Measurements from ENCODE around the gene CR1.
"Not testable (repeated sequence)": the region's sequence is repeated elsewhere in the genome, so short reads cannot be mapped to it uniquely, and the experiment has no call there.

The CR1 gene

DNA sequence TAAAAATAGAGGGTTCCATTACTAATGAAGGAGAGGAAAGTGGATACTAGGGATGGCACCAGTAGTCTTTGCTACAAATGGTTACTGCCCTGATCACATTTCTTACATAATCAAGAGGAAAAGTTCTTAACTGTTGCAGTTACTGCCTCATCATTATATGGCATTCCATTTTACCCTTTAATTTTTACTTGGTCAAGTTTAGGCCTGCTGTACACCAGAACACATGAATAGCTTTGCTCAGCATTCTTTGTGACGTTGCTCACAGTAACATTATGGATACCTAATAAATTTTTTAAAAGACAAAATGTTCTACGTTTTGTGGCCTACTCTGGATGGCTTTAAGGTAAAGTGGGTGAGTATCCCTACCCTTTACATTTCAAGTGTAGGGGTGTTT is 110.4 kb downstream of the CR1 start:
- no peak overlapping the region for H3K27ac ChIP-seq
- no peak for TF ChIP-seq CTCF (conservative IDR thresholded peaks at IDR 0.05)
- TF ChIP-seq ZFX (IDR thresholded peaks at IDR 0.05): no peak

DNA sequence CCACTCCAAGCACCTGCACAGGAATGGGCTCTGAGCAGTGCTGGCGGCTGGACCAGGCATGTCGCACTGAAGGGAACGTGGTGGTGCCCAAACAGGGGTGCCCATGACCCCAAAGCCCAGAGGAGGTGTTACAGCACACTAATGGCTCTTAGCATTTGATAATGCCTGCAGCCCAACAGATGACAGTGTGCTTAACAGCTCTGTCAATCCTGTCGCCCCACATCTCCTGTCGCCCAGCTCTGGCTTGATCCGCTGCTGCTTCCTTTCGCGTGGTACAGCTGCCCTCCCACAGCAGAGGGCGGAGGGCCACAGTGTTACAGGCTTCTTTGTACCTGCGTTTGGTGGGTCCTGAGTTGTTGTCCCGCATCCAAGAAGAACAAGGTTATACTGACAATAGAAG is 116.8 kb downstream of the CR1 start:
- TF ChIP-seq ZFX (IDR thresholded peaks at IDR 0.05): no peak
- TF ChIP-seq CTCF (conservative IDR thresholded peaks at IDR 0.05): no peak
- H3K27ac ChIP-seq: no peak overlapping the region

DNA sequence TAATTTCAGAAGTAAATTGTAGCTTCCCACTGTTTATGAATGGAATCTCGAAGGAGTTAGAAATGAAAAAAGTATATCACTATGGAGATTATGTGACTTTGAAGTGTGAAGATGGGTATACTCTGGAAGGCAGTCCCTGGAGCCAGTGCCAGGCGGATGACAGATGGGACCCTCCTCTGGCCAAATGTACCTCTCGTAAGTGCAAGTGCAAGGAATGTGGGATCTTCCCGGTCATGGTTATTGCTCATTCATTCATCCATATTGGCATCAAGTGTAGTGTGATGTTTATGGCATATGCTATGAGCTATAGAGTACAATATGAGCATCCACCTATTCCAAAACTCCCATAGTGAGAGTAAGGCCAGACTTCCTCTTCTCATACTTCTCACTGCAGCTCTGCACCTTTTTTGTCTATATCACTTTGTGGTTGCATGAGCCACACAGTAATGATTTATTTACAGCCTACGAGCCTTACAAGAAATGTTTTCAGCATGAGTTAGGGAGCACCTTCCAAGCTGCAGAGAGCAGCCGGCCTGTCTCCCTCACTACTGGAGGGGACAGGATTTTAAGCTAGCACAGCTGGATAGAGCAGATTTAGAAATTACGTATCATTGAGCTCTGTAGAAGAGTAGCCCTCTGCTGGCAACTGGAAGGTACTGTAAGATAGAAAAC is 124.0 kb downstream of the CR1 start:
- H3K27ac ChIP-seq: no peak overlapping the region
- TF ChIP-seq CTCF (conservative IDR thresholded peaks at IDR 0.05) (peak; percentile 88), ZFX (IDR thresholded peaks at IDR 0.05) (no peak)

DNA sequence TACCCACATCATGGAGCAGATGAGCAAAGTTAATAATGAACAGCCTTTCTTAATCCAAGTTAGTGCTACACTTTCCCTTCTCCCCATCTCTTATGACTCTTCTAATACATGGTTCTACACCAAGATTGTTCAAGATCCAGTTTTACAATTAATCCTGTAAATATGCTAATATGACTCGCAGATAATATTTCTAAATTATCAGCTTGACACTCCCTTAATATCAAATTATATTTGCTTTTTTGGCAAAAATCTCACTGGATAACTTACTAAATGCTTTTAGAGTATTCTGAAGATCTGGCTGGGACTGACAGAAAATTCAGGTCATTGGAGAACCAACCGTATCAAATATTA is 124.6 kb downstream of the CR1 start:
- H3K27ac ChIP-seq: no peak overlapping the region
- no peak for TF ChIP-seq ZFX (IDR thresholded peaks at IDR 0.05)
- TF ChIP-seq CTCF (conservative IDR thresholded peaks at IDR 0.05): peak; percentile 69

- not testable (repeated sequence) for H3K27ac ChIP-seq
These were observed 129.6 kb downstream of the CR1 start for GRCh38 chr1:207625504-207626071.

DNA sequence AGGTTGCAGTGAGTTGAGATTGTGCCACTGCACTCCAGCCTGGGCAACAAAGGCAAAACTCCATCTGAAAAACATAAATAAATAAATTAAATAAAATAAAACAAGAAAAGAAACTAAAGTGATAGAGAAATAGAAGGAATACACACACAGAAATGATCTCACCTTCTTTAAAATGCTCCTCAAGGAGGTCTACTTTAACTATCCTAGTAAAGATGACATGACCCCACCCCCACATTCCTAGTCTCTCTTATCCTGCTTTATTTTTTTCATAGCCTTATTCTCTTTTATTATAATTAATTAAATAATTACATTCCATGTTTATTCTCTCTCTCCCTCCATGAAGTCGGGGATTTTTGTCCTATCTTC is 131.0 kb downstream of the CR1 start:
- H3K27ac ChIP-seq: no peak overlapping the region
- TF ChIP-seq ZFX (IDR thresholded peaks at IDR 0.05) (no peak), CTCF (conservative IDR thresholded peaks at IDR 0.05) (no peak)

DNA sequence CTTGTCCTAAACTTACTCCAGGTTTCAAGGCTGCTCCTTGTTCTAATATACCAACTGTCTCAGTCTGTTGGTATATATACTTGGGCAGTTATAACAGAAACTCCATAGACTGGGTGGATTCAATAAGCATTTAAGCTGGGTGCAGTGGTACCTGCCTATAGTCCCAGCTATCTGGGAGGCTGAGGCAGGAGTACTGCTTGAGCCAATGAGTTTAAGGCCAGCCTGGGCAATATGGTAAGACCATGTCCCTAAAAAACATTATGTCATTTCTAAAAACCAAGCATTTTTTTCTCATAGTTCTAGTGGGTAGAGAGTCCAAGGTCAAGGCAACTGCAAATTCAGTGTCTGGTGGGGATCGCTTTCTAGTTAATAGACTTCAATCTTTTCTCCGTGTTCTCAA is 131.5 kb downstream of the CR1 start:
- no peak overlapping the region for H3K27ac ChIP-seq
- TF ChIP-seq ZFX (IDR thresholded peaks at IDR 0.05) (no peak), CTCF (conservative IDR thresholded peaks at IDR 0.05) (no peak)

GRCh38 chr1:207628776-207629175 is 132.8 kb downstream of the CR1 start:
- TF ChIP-seq ZFX (IDR thresholded peaks at IDR 0.05) (no peak), CTCF (conservative IDR thresholded peaks at IDR 0.05) (no peak)
- H3K27ac ChIP-seq: no peak overlapping the region

Data from C4-2B (cell line).